ENCODE results near the gene MYL1. TPM values are rescaled to one million over a fixed set of nuclear protein-coding genes. Genes with fewer than 3 reads are reported as not detected.

The MYL1 gene
- total and polyA plus RNA-seq, 9 donors: 0.62 TPM; not detected in 8

- no peaks in the 10 kb centered on the region for H3K36me3 ChIP-seq
- H3K9me3 ChIP-seq: no peaks in the 10 kb centered on the region
- no peak overlapping the region for H3K27ac ChIP-seq
- TF ChIP-seq CTCF (IDR thresholded peaks at IDR 0.05): no peak
- no peak for TF ChIP-seq EP300 (IDR thresholded peaks at IDR 0.05)
- no peak for TF ChIP-seq POLR2A (IDR thresholded peaks at IDR 0.05)
- H3K4me3 ChIP-seq: no peak overlapping the region
- H3K27me3 ChIP-seq: no peaks in the 10 kb centered on the region
- DNase-seq: no peak
- no peaks in the 10 kb centered on the region for H3K4me1 ChIP-seq (ENCODE audit: insufficient read depth)
- intact Hi-C loops (cut with DNase I): no loop called here
- WGBS, 3 donors: 90 to 94% (median 91%) methylated on average over 1 of the region's 1 CpG
These were observed 46.7 kb downstream of the MYL1 start for GRCh38 chr2:210268281-210268680.

- Histone ChIP-seq H3K27me3 (no peaks in the 10 kb centered on the region), H3K27ac (no peak overlapping the region), H3K36me3 (no peaks in the 10 kb centered on the region), H3K9me3 (no peaks in the 10 kb centered on the region), H3K4me3 (no peak overlapping the region), H3K4me1 (ENCODE audit: insufficient read depth) (no peaks in the 10 kb centered on the region)
- DNase-seq: no peak
- intact Hi-C loops (cut with DNase I): no loop called here
- WGBS, 3 donors: 91 to 100% (median 92%) methylated on average over 1 of the region's 1 CpG
- TF ChIP-seq POLR2A (IDR thresholded peaks at IDR 0.05) (no peak), EP300 (IDR thresholded peaks at IDR 0.05) (no peak), CTCF (IDR thresholded peaks at IDR 0.05) (no peak)
These were observed 47.3 kb downstream of the MYL1 start for GRCh38 chr2:210267698-210268097.

- intact Hi-C loops (cut with DNase I): no loop called here
- TF ChIP-seq POLR2A (IDR thresholded peaks at IDR 0.05): no peak
- no peak for TF ChIP-seq EP300 (IDR thresholded peaks at IDR 0.05)
- no peak for TF ChIP-seq CTCF (IDR thresholded peaks at IDR 0.05)
- no peak overlapping the region for H3K27ac ChIP-seq
- no peak for DNase-seq
- WGBS, 3 donors: 86 to 90% (median 88%) methylated on average over 1 of the region's 1 CpG
- no peaks in the 10 kb centered on the region for H3K27me3 ChIP-seq
- no peaks in the 10 kb centered on the region for H3K4me1 ChIP-seq (ENCODE audit: insufficient read depth)
- H3K9me3 ChIP-seq: no peaks in the 10 kb centered on the region
- H3K36me3 ChIP-seq: no peaks in the 10 kb centered on the region
- no peak overlapping the region for H3K4me3 ChIP-seq
These were observed 50.7 kb downstream of the MYL1 start for GRCh38 chr2:210264282-210264681.

GRCh38 chr2:210263841-210264240, 51.1 kb downstream of the MYL1 start:
- no peaks in the 10 kb centered on the region for H3K27me3 ChIP-seq
- no peak overlapping the region for H3K27ac ChIP-seq
- TF ChIP-seq CTCF (IDR thresholded peaks at IDR 0.05) (no peak), EP300 (IDR thresholded peaks at IDR 0.05) (no peak), POLR2A (IDR thresholded peaks at IDR 0.05) (no peak)
- no peak for DNase-seq
- H3K36me3 ChIP-seq: no peaks in the 10 kb centered on the region
- no peaks in the 10 kb centered on the region for H3K4me1 ChIP-seq (ENCODE audit: insufficient read depth)
- no peak overlapping the region for H3K4me3 ChIP-seq
- intact Hi-C loops (cut with DNase I): no loop called here
- no peaks in the 10 kb centered on the region for H3K9me3 ChIP-seq
- WGBS, 3 donors: 72 to 86% (median 78%) methylated on average over 2 of the region's 2 CpGs

- Histone ChIP-seq H3K9me3 (no peaks in the 10 kb centered on the region), H3K27me3 (no peaks in the 10 kb centered on the region), H3K36me3 (no peaks in the 10 kb centered on the region), H3K4me3 (no peak overlapping the region), H3K4me1 (ENCODE audit: insufficient read depth) (no peaks in the 10 kb centered on the region), H3K27ac (no peak overlapping the region)
- WGBS, 3 donors: 68 to 76% (median 71%) methylated on average over 2 of the region's 2 CpGs
- no peak for DNase-seq
- TF ChIP-seq POLR2A (IDR thresholded peaks at IDR 0.05): no peak
- intact Hi-C loops (cut with DNase I): no loop called here
These were observed 52.9 kb downstream of the MYL1 start for GRCh38 chr2:210262036-210262435.

All from ovary (tissue), 9 donors.